Ovary (tissue), 3 donors: ENCODE measurements around the gene RPS27.

Experiments used
- EP300 ChIP-seq: sonication (generic); formaldehyde crosslinking; IDR thresholded peaks from one replicate; pipeline ENCODE4 v1.6.1; 2017; ENCODE audit warnings: antibody characterized with exemption
- TF ChIP-seq, protein P1 (sequence below), 3 donors: fragments of 450-650 bp in 2 of 3; fragments of 200-600 bp in 1 of 3; IDR thresholded peaks; one replicate each; pipeline versions ENCODE4 v1.5.1 to v1.8.0; 2016 to 2022; ENCODE audit warnings: antibody characterized with exemption in 3 of 3, mild to moderate bottlenecking in 1 of 3
- donor health status: DM: no; HTN: no; CAD: no.

GRCh38 chr1:153951183-153951582 lies 39.4 kb upstream of the RPS27 start:
- TF ChIP-seq, protein P1, sequence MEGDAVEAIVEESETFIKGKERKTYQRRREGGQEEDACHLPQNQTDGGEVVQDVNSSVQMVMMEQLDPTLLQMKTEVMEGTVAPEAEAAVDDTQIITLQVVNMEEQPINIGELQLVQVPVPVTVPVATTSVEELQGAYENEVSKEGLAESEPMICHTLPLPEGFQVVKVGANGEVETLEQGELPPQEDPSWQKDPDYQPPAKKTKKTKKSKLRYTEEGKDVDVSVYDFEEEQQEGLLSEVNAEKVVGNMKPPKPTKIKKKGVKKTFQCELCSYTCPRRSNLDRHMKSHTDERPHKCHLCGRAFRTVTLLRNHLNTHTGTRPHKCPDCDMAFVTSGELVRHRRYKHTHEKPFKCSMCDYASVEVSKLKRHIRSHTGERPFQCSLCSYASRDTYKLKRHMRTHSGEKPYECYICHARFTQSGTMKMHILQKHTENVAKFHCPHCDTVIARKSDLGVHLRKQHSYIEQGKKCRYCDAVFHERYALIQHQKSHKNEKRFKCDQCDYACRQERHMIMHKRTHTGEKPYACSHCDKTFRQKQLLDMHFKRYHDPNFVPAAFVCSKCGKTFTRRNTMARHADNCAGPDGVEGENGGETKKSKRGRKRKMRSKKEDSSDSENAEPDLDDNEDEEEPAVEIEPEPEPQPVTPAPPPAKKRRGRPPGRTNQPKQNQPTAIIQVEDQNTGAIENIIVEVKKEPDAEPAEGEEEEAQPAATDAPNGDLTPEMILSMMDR (IDR thresholded peaks at IDR 0.05), result no peak
- no peak for TF ChIP-seq EP300
